Right lobe of liver (tissue), 4 donors: ENCODE data around the gene ADCY9.

Experiments
- CTCF ChIP-seq, 4 donors: fragments of 200-600 bp in 3 of 4; fragments of 450-650 bp in 1 of 4; IDR thresholded peaks; one replicate each; pipeline versions ENCODE4 v1.5.1 to v1.8.0; 2016 to 2022; ENCODE audit warnings: antibody characterized with exemption in 4 of 4, mild to moderate bottlenecking in 2 of 4
- POLR2A ChIP-seq: fragments of 450-650 bp; IDR thresholded peaks from one replicate; pipeline ENCODE4 v1.6.1; 2017; ENCODE audit warnings: antibody characterized with exemption, mild to moderate bottlenecking
- donor health status: DM: no; HTN: no; CAD: no.
- donor health status: DM: no; HTN: no; CAD: no.
- donor health status: DM: no; HTN: yes; CAD: no.

DNA sequence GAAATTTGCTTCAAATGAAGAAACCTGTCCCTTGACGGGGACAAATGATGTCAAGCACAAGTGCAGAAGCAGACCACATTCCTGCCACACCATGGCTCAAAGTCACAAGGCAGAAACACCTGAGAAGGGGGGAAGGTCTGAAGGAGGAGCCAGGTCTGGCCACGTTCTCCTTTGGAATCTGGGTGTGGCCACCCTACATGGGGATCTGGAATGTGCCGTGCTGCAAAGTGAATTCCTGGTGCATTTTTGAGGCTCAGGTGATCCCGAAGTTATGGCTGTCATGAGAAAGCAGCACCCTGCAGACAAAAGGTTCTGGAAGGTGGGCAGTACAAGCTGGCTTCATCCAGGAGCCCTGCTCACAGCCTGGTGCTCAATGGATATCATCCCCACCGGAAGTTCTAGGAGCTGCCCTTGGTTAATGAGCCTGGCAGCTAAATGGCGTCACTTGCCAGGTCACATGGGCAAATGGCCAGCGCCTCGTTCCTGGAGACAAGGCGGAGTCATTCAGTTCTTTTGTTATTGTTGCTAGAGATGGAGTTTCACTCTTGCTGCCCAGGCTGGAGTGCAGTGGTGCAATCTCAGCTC is 20.1 kb upstream of the ADCY9 start:
- TF ChIP-seq CTCF (IDR thresholded peaks at IDR 0.05) (no peak), POLR2A (no peak)
